CD4-positive, alpha-beta memory T cell (primary cell): ENCODE data around the gene EXOC3L1. TPM values are rescaled to one million over a fixed set of nuclear protein-coding genes. Genes with fewer than 3 reads are reported as not detected.

Source experiments
- CTCF ChIA-PET: fragments of 350-600 bp; sonication (Branson Sonifier 250); formaldehyde crosslinking; loops from one replicate; lab custom pipeline; 2021; ENCODE audit warnings: inconsistent platforms; ENCODE audit not compliant: partially characterized antibody; lab: Charles Lee
- POLR2A ChIA-PET: fragments of 350-600 bp; sonication (Branson Sonifier 250); formaldehyde crosslinking; loops from one replicate; lab custom pipeline; 2021; ENCODE audit not compliant: partially characterized antibody; lab: Charles Lee
- DNase-seq, 5 donors: peaks; one replicate each; pipeline versions ENCODE4 v3.0.0 to v3.0.0-alpha.2; 2020 to 2022; ENCODE audit warnings: mixed read lengths in 1 of 5
- H3K27ac ChIP-seq: one replicate; pipeline ENCODE4 v1.7.0; 2013; ENCODE audit warnings: low read depth, low read length
- H3K27me3 ChIP-seq: 2 replicates; pipeline ENCODE4 v1.7.0; 2013; ENCODE audit warnings: mild to moderate bottlenecking, low read length, moderate library complexity; ENCODE audit not compliant: insufficient read depth
- H3K36me3 ChIP-seq: 2 replicates; pipeline ENCODE4 v1.7.0; 2013; ENCODE audit warnings: mild to moderate bottlenecking, low read length, moderate library complexity; ENCODE audit not compliant: insufficient read depth
- H3K4me1 ChIP-seq: 2 replicates; pipeline ENCODE4 v1.7.0; 2013; ENCODE audit warnings: mild to moderate bottlenecking, low read length, moderate library complexity; ENCODE audit not compliant: insufficient read depth
- H3K4me3 ChIP-seq, 2 donors: one replicate each; pipeline ENCODE4 v1.7.0; 2013; ENCODE audit warnings: low read length in 2 of 2, mild to moderate bottlenecking in 1 of 2
- H3K9me3 ChIP-seq, 2 donors: one replicate each; pipeline ENCODE4 v1.7.0; 2013; ENCODE audit warnings: low read length in 2 of 2, control low read depth in 1 of 2; ENCODE audit not compliant: control insufficient read depth in 1 of 2
- H3K27ac Mint-ChIP-seq, 7 donors: one replicate each; pipeline ENCODE4 v1.8.0; 2020 to 2021; ENCODE audit warnings: mixed read lengths in 7 of 7, mild to moderate bottlenecking in 6 of 7, inconsistent platforms in 3 of 7, moderate library complexity in 3 of 7
- H3K27me3 Mint-ChIP-seq, 2 donors: one replicate each; pipeline ENCODE4 v1.8.0; 2020 to 2021; ENCODE audit warnings: mixed read lengths in 2 of 2
- H3K36me3 Mint-ChIP-seq, 2 donors: one replicate each; pipeline ENCODE4 v1.8.0; 2020 to 2021; ENCODE audit warnings: mixed read lengths in 2 of 2, inconsistent platforms in 1 of 2, mild to moderate bottlenecking in 1 of 2
- H3K4me1 Mint-ChIP-seq, 4 donors: one replicate each; pipeline ENCODE4 v1.8.0; 2020 to 2021; ENCODE audit warnings: mixed read lengths in 4 of 4, mild to moderate bottlenecking in 1 of 4
- H3K4me3 Mint-ChIP-seq, 8 donors: one replicate each; pipeline ENCODE4 v1.8.0; 2020 to 2021; ENCODE audit warnings: mixed read lengths in 8 of 8, mild to moderate bottlenecking in 7 of 8, moderate library complexity in 6 of 8, inconsistent platforms in 3 of 8
- H3K9me3 Mint-ChIP-seq, 8 donors: one replicate each; pipeline ENCODE4 v1.8.0; 2020 to 2021; ENCODE audit warnings: mixed read lengths in 8 of 8, mild to moderate bottlenecking in 5 of 8, inconsistent platforms in 3 of 8, moderate library complexity in 1 of 8
- intact Hi-C: fragments of 100-400 bp; cut with micrococcal nuclease; formaldehyde crosslinking; loops from one replicate; pipeline ENCODE4 v1.15.1; 2023
- polyA plus RNA-seq, 2 donors: library from polyadenylated mRNA; unstranded; fragments of 300-500 nt; fragmentation: Illumina TruSeq; gene quantifications; one replicate each; pipeline ENCODE4 v1.2.3, GENCODE V29; 2021
- total RNA-seq, 2 experiments: library from RNA; stranded (reverse); gene quantifications; one replicate each; pipeline ENCODE4 v1.2.3, GENCODE V29; 2021

Gene EXOC3L1
- total and polyA plus RNA-seq, 4 experiments from 2014 or later = 0.21 TPM; not detected in 3

DNA sequence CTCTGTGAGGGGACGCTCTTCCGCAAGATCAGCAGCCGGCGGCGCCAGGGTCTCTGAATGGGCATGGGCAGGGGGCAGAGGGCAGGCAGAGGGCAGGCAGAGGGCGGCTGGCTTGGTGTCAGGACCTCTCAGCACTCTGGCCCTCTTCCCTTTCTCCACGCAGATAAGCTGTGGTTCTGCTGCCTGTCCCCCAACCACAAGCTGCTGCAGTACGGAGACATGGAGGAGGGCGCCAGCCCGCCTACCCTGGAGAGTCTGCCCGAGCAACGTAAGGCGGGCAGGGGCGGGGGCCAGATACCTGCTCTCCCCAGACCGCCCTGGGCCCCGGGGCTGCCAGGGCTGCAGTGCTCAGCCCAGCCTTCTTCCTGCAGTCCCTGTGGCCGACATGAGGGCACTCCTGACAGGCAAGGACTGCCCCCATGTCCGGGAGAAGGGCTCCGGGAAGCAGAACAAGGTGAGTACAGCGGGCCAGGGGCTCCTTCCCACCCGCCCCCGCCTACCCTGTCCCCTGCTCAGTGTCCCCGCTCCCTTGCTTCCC lies 13.1 kb upstream of the EXOC3L1 start:
- Mint-ChIP-seq H3K9me3 (no peaks in the 10 kb centered on the region), H3K27ac (no peak overlapping the region), H3K4me1 (peaks cover 0 to 5% (median 2%) of the 10 kb centered on the region in 4 donors), H3K27me3 (no peaks in the 10 kb centered on the region), H3K36me3 (peaks cover 0 to 25% of the 10 kb centered on the region in 2 donors), H3K4me3 (no peak overlapping the region)
- Histone ChIP-seq H3K27ac (no peak overlapping the region), H3K36me3 (peaks cover 22% of the 10 kb centered on the region), H3K4me1 (no peaks in the 10 kb centered on the region), H3K4me3 (no peak overlapping the region), H3K9me3 (no peaks in the 10 kb centered on the region), H3K27me3 (no peaks in the 10 kb centered on the region)
- ChIA-PET POLR2A (interaction anchor here (2.1 kb wide), 1 partner anchor 10 kb away, joined by 4 read pairs; the partner anchor contains the start of gene E2F4), CTCF (interaction anchor here (0.6 kb wide), 1 partner anchor 21 kb away, joined by 3 read pairs; no protein-coding TSS in a partner anchor)
- no peak for DNase-seq
- intact Hi-C loops = no loop called here

- H3K4me1 Mint-ChIP-seq = peaks cover 0 to 9% (median 3%) of the 10 kb centered on the region in 4 donors
- no peak overlapping the region for H3K4me3 ChIP-seq
These were observed 12.5 kb upstream of the EXOC3L1 start for GRCh38 chr16:67202426-67202825.

DNA sequence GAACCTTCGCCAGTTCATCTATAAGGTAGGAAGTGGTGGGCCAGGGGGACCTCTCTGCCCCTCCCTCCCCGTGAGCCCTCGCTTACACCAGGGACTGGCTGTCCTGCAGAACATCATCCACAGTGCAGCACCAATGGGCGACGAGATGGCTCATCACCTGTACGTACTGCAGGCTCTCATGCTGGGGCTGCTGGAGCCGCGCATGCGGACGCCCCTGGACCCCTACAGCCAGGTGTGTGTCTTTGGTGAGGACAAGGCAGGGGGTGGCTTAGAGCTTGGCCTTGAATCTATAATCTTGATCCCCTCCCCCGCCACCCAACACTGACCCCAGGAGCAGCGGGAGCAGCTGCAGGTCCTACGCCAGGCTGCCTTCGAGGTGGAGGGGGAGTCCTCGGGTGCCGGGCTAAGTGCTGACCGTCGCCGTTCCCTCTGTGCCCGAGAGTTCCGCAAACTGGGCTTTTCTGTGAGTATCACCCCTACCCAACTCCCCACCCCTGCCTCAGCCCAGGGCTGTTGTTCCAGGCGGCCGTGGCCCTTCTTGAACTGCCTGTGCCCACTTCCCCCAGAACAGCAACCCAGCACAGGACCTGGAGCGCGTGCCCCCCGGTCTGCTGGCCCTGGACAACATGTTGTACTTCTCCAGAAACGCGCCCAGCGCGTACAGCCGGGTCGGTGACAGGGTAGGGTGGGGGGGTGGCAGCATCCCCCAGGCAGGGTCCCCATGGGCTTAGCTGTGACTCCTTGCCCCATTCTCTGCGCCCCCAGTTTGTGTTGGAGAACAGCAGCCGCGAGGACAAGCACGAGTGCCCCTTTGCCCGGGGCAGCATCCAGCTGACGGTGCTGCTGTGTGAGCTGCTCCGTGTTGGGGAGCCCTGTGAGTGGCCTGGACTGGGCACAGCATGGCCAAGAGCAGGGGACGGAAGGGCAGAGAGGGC lies 11.7 kb upstream of the EXOC3L1 start:
- H3K27me3 ChIP-seq = no peaks in the 10 kb centered on the region
- ChIA-PET CTCF (interaction anchor here (0.7 kb wide), 1 partner anchor 77 kb away, joined by 3 read pairs; no protein-coding TSS in a partner anchor), POLR2A (interaction anchor here (1.0 to 2.1 kb wide), 4 partner anchors 9 to 43 kb away, joined by 3 to 10 read pairs (median 4); partner anchors contain the start of genes E2F4 and TMEM208)
- Mint-ChIP-seq H3K36me3 (peaks cover 9 to 39% of the 10 kb centered on the region in 2 donors), H3K27me3 (no peaks in the 10 kb centered on the region), H3K4me1 (peaks cover 1 to 15% (median 7%) of the 10 kb centered on the region in 4 donors), H3K9me3 (no peaks in the 10 kb centered on the region), H3K4me3 (no peak overlapping the region), H3K27ac (peak overlapping the region in 1 of 7 donors; percentile 29)
- H3K9me3 ChIP-seq = no peaks in the 10 kb centered on the region
- H3K4me3 ChIP-seq = no peak overlapping the region
- no peak for DNase-seq
- H3K27ac ChIP-seq = no peak overlapping the region
- intact Hi-C loops = no loop called here
- H3K4me1 ChIP-seq = no peaks in the 10 kb centered on the region
- peaks cover 36% of the 10 kb centered on the region for H3K36me3 ChIP-seq

More at GRCh38 chr16:67202426-67202825, 12.5 kb upstream of the EXOC3L1 start:
- H3K27ac Mint-ChIP-seq = no peak overlapping the region
- intact Hi-C loops = no loop called here
- H3K9me3 Mint-ChIP-seq = no peaks in the 10 kb centered on the region
- H3K27me3 Mint-ChIP-seq = no peaks in the 10 kb centered on the region
- POLR2A ChIA-PET = interaction anchor here (1.0 to 2.1 kb wide), 3 partner anchors 10 to 42 kb away, joined by 3 to 4 read pairs (median 4); partner anchors contain the start of genes E2F4 and TMEM208
- CTCF ChIA-PET = interaction anchor here (0.6 kb wide), 1 partner anchor 21 kb away, joined by 3 read pairs; no protein-coding TSS in a partner anchor
- no peak for DNase-seq
- peaks cover 28% of the 10 kb centered on the region for H3K36me3 ChIP-seq
- H3K36me3 Mint-ChIP-seq = peaks cover 4 to 31% of the 10 kb centered on the region in 2 donors
- H3K27me3 ChIP-seq = no peaks in the 10 kb centered on the region
- no peaks in the 10 kb centered on the region for H3K4me1 ChIP-seq
- no peak overlapping the region for H3K4me3 Mint-ChIP-seq
- H3K9me3 ChIP-seq = no peaks in the 10 kb centered on the region
- H3K27ac ChIP-seq = no peak overlapping the region

DNA sequence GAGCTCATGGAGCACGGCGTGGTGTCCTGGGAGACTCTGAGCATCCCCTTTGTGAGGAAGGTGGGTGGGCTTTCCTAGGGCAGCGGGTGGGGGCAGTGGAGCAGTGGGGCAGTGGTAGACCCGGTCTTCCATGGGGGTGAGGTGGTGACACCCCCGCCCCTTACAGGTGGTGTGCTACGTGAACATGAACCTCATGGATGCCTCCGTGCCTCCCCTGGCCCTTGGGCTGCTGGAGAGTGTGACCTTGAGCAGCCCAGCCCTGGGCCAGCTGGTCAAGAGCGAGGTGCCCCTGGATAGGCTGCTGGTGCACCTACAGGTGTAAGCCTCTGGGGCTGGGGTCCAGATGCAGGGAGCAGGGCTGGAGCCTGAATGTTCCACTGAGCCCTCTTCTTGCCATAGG lies 10.6 kb upstream of the EXOC3L1 start:
- POLR2A ChIA-PET = interaction anchor here (1.7 kb wide), 1 partner anchor 44 kb away, joined by 10 read pairs; no protein-coding TSS in a partner anchor
- Mint-ChIP-seq H3K4me1 (peaks cover 8 to 26% (median 16%) of the 10 kb centered on the region in 4 donors), H3K4me3 (no peak overlapping the region), H3K36me3 (peaks cover 20 to 48% of the 10 kb centered on the region in 2 donors), H3K27ac (peak overlapping the region in 1 of 7 donors; percentile 31), H3K27me3 (no peaks in the 10 kb centered on the region), H3K9me3 (peaks cover 0 to 2% (median 0%) of the 10 kb centered on the region in 8 donors)
- CTCF ChIA-PET = no interaction called here
- no peaks in the 10 kb centered on the region for H3K4me1 ChIP-seq
- H3K4me3 ChIP-seq = no peak overlapping the region
- intact Hi-C loops = no loop called here
- no peaks in the 10 kb centered on the region for H3K27me3 ChIP-seq
- no peaks in the 10 kb centered on the region for H3K9me3 ChIP-seq
- DNase-seq = no peak
- no peak overlapping the region for H3K27ac ChIP-seq
- H3K36me3 ChIP-seq = peaks cover 48% of the 10 kb centered on the region

GRCh38 chr16:67199808-67200198 lies 9.9 kb upstream of the EXOC3L1 start:
- H3K9me3 Mint-ChIP-seq = peaks cover 0 to 2% (median 0%) of the 10 kb centered on the region in 8 donors
- ChIA-PET CTCF (no interaction called here), POLR2A (interaction anchor here (0.6 to 3.5 kb wide), 3 partner anchors 9 to 45 kb away, joined by 3 to 11 read pairs (median 10); partner anchors contain the start of gene TMEM208)
- Histone ChIP-seq H3K27me3 (no peaks in the 10 kb centered on the region), H3K36me3 (peaks cover 54% of the 10 kb centered on the region), H3K27ac (no peak overlapping the region), H3K9me3 (no peaks in the 10 kb centered on the region), H3K4me1 (no peaks in the 10 kb centered on the region), H3K4me3 (no peak overlapping the region)
- peaks cover 22 to 54% of the 10 kb centered on the region in 2 donors for H3K36me3 Mint-ChIP-seq
- H3K27me3 Mint-ChIP-seq = no peaks in the 10 kb centered on the region
- no peak for DNase-seq
- intact Hi-C loops = no loop called here
- peak overlapping the region in 2 of 7 donors; percentile 12 to 78 for H3K27ac Mint-ChIP-seq
- H3K4me1 Mint-ChIP-seq = peaks cover 8 to 27% (median 17%) of the 10 kb centered on the region in 4 donors
- H3K4me3 Mint-ChIP-seq = no peak overlapping the region

DNA sequence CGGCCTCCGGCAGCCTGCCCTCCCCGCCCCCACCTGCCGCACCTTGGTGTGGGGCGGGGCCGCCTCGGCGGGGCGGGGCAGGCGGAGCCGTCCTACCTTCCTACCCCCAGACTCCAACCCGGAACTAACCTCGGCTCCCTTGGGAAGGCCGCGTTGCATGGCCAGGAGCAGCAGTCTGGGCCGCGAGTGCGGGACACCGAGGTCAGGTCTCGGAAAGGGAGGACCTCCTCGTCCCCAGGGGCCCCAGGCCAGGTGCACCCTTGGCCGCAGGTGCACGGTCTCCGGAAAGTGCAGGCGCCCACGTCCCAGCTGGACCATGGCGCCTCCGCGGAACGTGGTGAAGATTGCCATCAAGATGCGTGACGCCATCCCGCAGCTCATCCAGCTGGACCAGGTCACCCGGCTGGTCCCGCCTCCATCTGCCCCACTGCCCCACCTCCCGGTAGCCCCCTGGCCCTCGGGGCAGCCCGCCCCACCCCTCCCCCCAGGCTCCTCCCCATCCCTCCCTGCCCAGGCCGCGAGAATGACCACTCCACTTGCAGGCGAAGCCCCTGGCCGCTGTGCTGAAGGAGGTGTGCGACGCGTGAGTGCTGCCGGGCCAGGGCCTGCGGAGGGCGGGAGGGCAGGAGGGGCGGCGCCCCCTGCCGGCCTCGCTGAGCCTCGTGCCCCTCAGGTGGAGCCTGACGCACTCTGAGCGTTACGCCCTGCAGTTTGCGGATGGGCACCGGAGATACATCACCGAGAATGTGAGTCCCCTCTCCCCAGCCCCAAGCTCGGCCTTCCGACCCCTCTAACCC lies 9.3 kb upstream of the EXOC3L1 start, which contains the start of gene ELMO3:
ELMO3 (plus strand) TSS at position 121 of the 797 bp plus-strand sequence; CDS start at position 317, 196 bp downstream.
- Mint-ChIP-seq H3K4me1 (peaks cover 8 to 32% (median 19%) of the 10 kb centered on the region in 4 donors), H3K27me3 (no peaks in the 10 kb centered on the region), H3K4me3 (no peak within 1 kb of the TSS), H3K27ac (peak within 1 kb of the TSS in 5 of 7 donors; percentile 4 to 78 (median 70)), H3K9me3 (peaks cover 0 to 2% (median 0%) of the 10 kb centered on the region in 8 donors), H3K36me3 (peaks cover 22 to 59% of the 10 kb centered on the region in 2 donors)
- H3K4me1 ChIP-seq = peaks cover 1% of the 10 kb centered on the region
- H3K27ac ChIP-seq = no peak within 1 kb of the TSS
- peak in 1 of 5 donors; percentile 9 for DNase-seq
- H3K27me3 ChIP-seq = no peaks in the 10 kb centered on the region
- H3K4me3 ChIP-seq = no peak within 1 kb of the TSS
- intact Hi-C loops = no loop called here
- H3K9me3 ChIP-seq = no peaks in the 10 kb centered on the region
- peaks cover 60% of the 10 kb centered on the region for H3K36me3 ChIP-seq
- ChIA-PET POLR2A (interaction anchor here (0.6 to 3.5 kb wide), 2 partner anchors 9 to 28 kb away, joined by 3 to 11 read pairs; partner anchors contain the start of gene TMEM208), CTCF (interaction anchor here (1.3 to 1.8 kb wide), 3 partner anchors 24 to 44 kb away, joined by 3 to 8 read pairs (median 7); no protein-coding TSS in a partner anchor)
